K562 (cell line): ENCODE data around the gene SF3A2. TPM values are rescaled to one million over a fixed set of nuclear protein-coding genes. Genes with fewer than 3 reads are reported as not detected.

Experiments used
- BACH1 ChIP-seq: fragments of 200-800 bp; sonication (Bioruptor generic); IDR thresholded peaks from 2 replicates; pipeline ENCODE4 v1.6.1; 2016; ENCODE audit warnings: missing genetic modification characterization, missing compliant biosample characterization
- E2F6 ChIP-seq, 2 experiments: IDR thresholded peaks; 2 replicates each; pipeline ENCODE4 v1.6.1; 2011; ENCODE audit warnings: borderline replicate concordance in 1 of 2, control low read depth in 1 of 2, low read depth in 1 of 2, low read length in 1 of 2, mild to moderate bottlenecking in 1 of 2, mixed read lengths in 1 of 2, moderate library complexity in 1 of 2; ENCODE audit not compliant: insufficient read depth in 1 of 2, insufficient read length in 1 of 2, poor library complexity in 1 of 2, severe bottlenecking in 1 of 2; ENCODE audit errors: extremely low read depth in 1 of 2
- GABPB1 ChIP-seq: sonication (generic); formaldehyde crosslinking; IDR thresholded peaks from 2 replicates; pipeline ENCODE4 v1.8.0; 2022; ENCODE audit warnings: mild to moderate bottlenecking, missing genetic modification reagents
- MAX ChIP-seq: sonication (generic); formaldehyde crosslinking; IDR thresholded peaks from 2 replicates; pipeline ENCODE4 v1.9.0; 2022; ENCODE audit warnings: mild to moderate bottlenecking, missing genetic modification reagents
- PHB2 ChIP-seq: fragments of 450-650 bp; IDR thresholded peaks from 2 replicates; pipeline ENCODE4 v1.6.1; 2017; ENCODE audit warnings: low read depth
- RREB1 ChIP-seq: fragments of 250-450 bp; sonication (Bioruptor Pico); IDR thresholded peaks from 2 replicates; pipeline ENCODE4 v1.4.0; 2020
- SIRT6 ChIP-seq: IDR thresholded peaks from one replicate; pipeline ENCODE4 v1.6.1; 2012; ENCODE audit warnings: low read depth, mild to moderate bottlenecking, control low read depth, inconsistent platforms, low read length, moderate library complexity
- ZBTB40 ChIP-seq, 2 experiments: fragments of 450-650 bp in 1 of 2; sonication (generic) in 1 of 2; formaldehyde crosslinking in 1 of 2; IDR thresholded peaks; 2 replicates each; pipeline versions ENCODE4 v1.7.1 to v1.9.0; 2016 to 2022; ENCODE audit warnings: inconsistent platforms in 1 of 2, mild to moderate bottlenecking in 1 of 2, missing genetic modification reagents in 1 of 2
- polyA plus RNA-seq, 8 experiments: library from polyadenylated mRNA; depleted of rRNA in 4 of 8; stranded (reverse) in 5 of 8; unstranded in 3 of 8; fragments of >200 nt; fragmentation: Nextera tagmentation in 2 of 8; fragmentation: Illumina TruSeq in 1 of 8; extraction: Ambion mirVana in 2 of 8; extraction: Trizol in 1 of 8; gene quantifications; 2 replicates each; pipeline versions ENCODE4 v1.2.1 to v1.2.3, GENCODE V29; 2011 to 2014; ENCODE audit warnings: inconsistent platforms in 1 of 8, missing spikeins in 1 of 8
- total RNA-seq, 7 experiments: library from RNA; depleted of rRNA in 6 of 7; stranded (reverse); fragments of >200 nt in 6 of 7; fragmentation: Illumina TruSeq in 2 of 7; extraction: Trizol in 2 of 7; gene quantifications; 2 replicates each; pipeline versions ENCODE4 v1.2.1 to v1.2.3, GENCODE V29; 2011 to 2021; ENCODE audit warnings: low replicate concordance in 1 of 7

Gene SF3A2
- total and polyA plus RNA-seq, 9 of the 15 experiments (the other 6 are each of a cell fraction or from before 2014, with no cell fraction given): 0.17 to 194 (median 22.8) TPM

GRCh38 chr19:2239771-2240770 is 3.4 kb downstream of the SF3A2 start (continued):
- TF ChIP-seq RREB1: peak; percentile 40; the same call in 1 of the 2 replicates
- no peak for TF ChIP-seq ZBTB40 (IDR thresholded peaks at IDR 0.05)
- TF ChIP-seq ZBTB40 (CRISPR knock-in tag; IDR thresholded peaks at IDR 0.05): no peak
- no peak for TF ChIP-seq E2F6 (IDR thresholded peaks at IDR 0.05; ENCODE audit: borderline replicate concordance in 1 of 2, extremely low read depth in 1 of 2, insufficient read depth in 1 of 2, insufficient read length in 1 of 2, low read depth in 1 of 2, low read length in 1 of 2, poor library complexity in 1 of 2, severe bottlenecking in 1 of 2)
- no peak for TF ChIP-seq BACH1
- 0 out of 2 replicates have a peak, but pooled peaks have one; percentile 3 for TF ChIP-seq PHB2
- TF ChIP-seq GABPB1 (CRISPR knock-in tag): no peak
- no peak for TF ChIP-seq SIRT6
- no peak for TF ChIP-seq MAX (CRISPR knock-in tag)
